OCI-LY7 (cell line): Measurements from ENCODE around the gene LATS2.

Experiments used
- CTCF ChIP-seq: fragments of 200-600 bp; sonication (generic); conservative IDR thresholded peaks from 2 replicates; pipeline ENCODE4 v1.5.1; 2014; ENCODE audit warnings: mild to moderate bottlenecking, antibody characterized with exemption, low read length, moderate library complexity, mixed read lengths
- EZH2phosphoT487 ChIP-seq: fragments of 200-600 bp; sonication (generic); IDR thresholded peaks from 2 replicates; pipeline ENCODE4 v1.6.1; 2018; ENCODE audit warnings: low read depth, borderline replicate concordance, mild to moderate bottlenecking, mixed run types, antibody characterized with exemption, low read length, moderate library complexity, mixed read lengths

GRCh38 chr13:21076253-21076652, 14.9 kb upstream of the LATS2 start:
- TF ChIP-seq CTCF (no peak), EZH2phosphoT487 (no peak)
